Effector memory CD8-positive, alpha-beta T cell (primary cell): ENCODE measurements around the gene SEMA4D.
A peak's percentile ranks its signal among the peaks of the same experiment; 100 is the strongest.

Experiments used
- ATAC-seq: fragments of 150-1000 bp; cut with Tn5 transposase; replicated peaks from 2 replicates; pipeline ENCODE4 v1.10.0; 2021; ENCODE audit warnings: mild to moderate bottlenecking, moderate library complexity
- DNase-seq, 3 experiments: peaks; one replicate each; pipeline ENCODE4 v3.0.0; 2021
- H3K27ac Mint-ChIP-seq, 2 donors: one replicate each; pipeline ENCODE4 v1.8.0; 2022; ENCODE audit warnings: mild to moderate bottlenecking in 2 of 2, mixed read lengths in 2 of 2, moderate library complexity in 2 of 2
- H3K27me3 Mint-ChIP-seq, 2 donors: one replicate each; pipeline ENCODE4 v1.8.0; 2022; ENCODE audit warnings: mixed read lengths in 2 of 2
- H3K36me3 Mint-ChIP-seq: one replicate; pipeline ENCODE4 v1.8.0; 2022; ENCODE audit warnings: mild to moderate bottlenecking, moderate library complexity, mixed read lengths; ENCODE audit not compliant: insufficient read depth
- H3K4me1 Mint-ChIP-seq, 2 donors: one replicate each; pipeline ENCODE4 v1.8.0; 2022; ENCODE audit warnings: low read depth in 2 of 2, mixed read lengths in 2 of 2
- H3K4me3 Mint-ChIP-seq, 2 donors: one replicate each; pipeline ENCODE4 v1.8.0; 2022; ENCODE audit warnings: mild to moderate bottlenecking in 2 of 2, mixed read lengths in 2 of 2, moderate library complexity in 2 of 2
- H3K9me3 Mint-ChIP-seq, 2 donors: one replicate each; pipeline ENCODE4 v1.8.0; 2022; ENCODE audit warnings: mixed read lengths in 2 of 2

Gene SEMA4D

GRCh38 chr9:89508951-89509615 lies 11.2 kb upstream of the SEMA4D start:
- Mint-ChIP-seq H3K36me3 (peaks cover 3% of the 10 kb centered on the region), H3K4me1 (peaks cover 43 to 51% of the 10 kb centered on the region in 2 donors), H3K9me3 (no peaks in the 10 kb centered on the region), H3K27ac (no peak overlapping the region), H3K27me3 (no peaks in the 10 kb centered on the region), H3K4me3 (no peak overlapping the region)
- no peak for ATAC-seq
- DNase-seq = no peak

GRCh38 chr9:89505911-89506310 lies 8.0 kb upstream of the SEMA4D start:
- Mint-ChIP-seq H3K36me3 (peaks cover 10% of the 10 kb centered on the region), H3K4me3 (no peak overlapping the region), H3K4me1 (peaks cover 56 to 67% of the 10 kb centered on the region in 2 donors), H3K27ac (peak overlapping the region in 1 of 2 donors; percentile 87), H3K27me3 (no peaks in the 10 kb centered on the region), H3K9me3 (no peaks in the 10 kb centered on the region)
- no peak for ATAC-seq
- no peak for DNase-seq

GRCh38 chr9:89505048-89505447 lies 7.1 kb upstream of the SEMA4D start:
- no peak for DNase-seq
- Mint-ChIP-seq H3K27ac (peak overlapping the region in 1 of 2 donors; percentile 38), H3K4me1 (peaks cover 55 to 66% of the 10 kb centered on the region in 2 donors), H3K27me3 (no peaks in the 10 kb centered on the region), H3K36me3 (peaks cover 10% of the 10 kb centered on the region), H3K9me3 (no peaks in the 10 kb centered on the region), H3K4me3 (no peak overlapping the region)
- ATAC-seq = no peak

- ATAC-seq = no peak
- H3K4me1 Mint-ChIP-seq = peaks cover 65 to 67% of the 10 kb centered on the region in 2 donors
Observed at GRCh38 chr9:89502671-89503070, 4.8 kb upstream of the SEMA4D start.

GRCh38 chr9:89502038-89502601 lies 4.2 kb upstream of the SEMA4D start:
- no peaks in the 10 kb centered on the region for H3K27me3 Mint-ChIP-seq
- H3K4me3 Mint-ChIP-seq = peak overlapping the region; percentile 64 to 73
- ATAC-seq (peak; percentile 77), DNase-seq (peak; percentile 69 to 72 (median 71))
- H3K4me1 Mint-ChIP-seq = peaks cover 60 to 62% of the 10 kb centered on the region in 2 donors
- peaks cover 25% of the 10 kb centered on the region for H3K36me3 Mint-ChIP-seq
- H3K27ac Mint-ChIP-seq = peak overlapping the region; percentile 81 to 90
- no peaks in the 10 kb centered on the region for H3K9me3 Mint-ChIP-seq

More at GRCh38 chr9:89502671-89503070, 4.8 kb upstream of the SEMA4D start:
- no peaks in the 10 kb centered on the region for H3K9me3 Mint-ChIP-seq
- no peak for DNase-seq
- no peaks in the 10 kb centered on the region for H3K27me3 Mint-ChIP-seq
- H3K36me3 Mint-ChIP-seq = peaks cover 23% of the 10 kb centered on the region
- H3K4me3 Mint-ChIP-seq = peak overlapping the region; percentile 64 to 73
- H3K27ac Mint-ChIP-seq = peak overlapping the region; percentile 81 to 90

- no peak for ATAC-seq
- H3K9me3 Mint-ChIP-seq = no peaks in the 10 kb centered on the region
- no peaks in the 10 kb centered on the region for H3K27me3 Mint-ChIP-seq
- peak overlapping the region; percentile 81 to 90 for H3K27ac Mint-ChIP-seq
- peaks cover 64% of the 10 kb centered on the region in 2 donors for H3K4me1 Mint-ChIP-seq
- peak overlapping the region; percentile 64 to 73 for H3K4me3 Mint-ChIP-seq
- no peak for DNase-seq
- peaks cover 29% of the 10 kb centered on the region for H3K36me3 Mint-ChIP-seq
Observed at GRCh38 chr9:89501311-89501898, 3.5 kb upstream of the SEMA4D start.

GRCh38 chr9:89500008-89500407 lies 2.1 kb upstream of the SEMA4D start:
- H3K9me3 Mint-ChIP-seq = no peaks in the 10 kb centered on the region
- DNase-seq = no peak
- H3K36me3 Mint-ChIP-seq = peaks cover 27% of the 10 kb centered on the region
- no peak for ATAC-seq
- peak overlapping the region; percentile 92 to 93 for H3K4me3 Mint-ChIP-seq
- H3K27ac Mint-ChIP-seq = peak overlapping the region; percentile 93 to 95
- peaks cover 75% of the 10 kb centered on the region in 2 donors for H3K4me1 Mint-ChIP-seq
- no peaks in the 10 kb centered on the region for H3K27me3 Mint-ChIP-seq

GRCh38 chr9:89498852-89499480 lies 1.1 kb upstream of the SEMA4D start:
- DNase-seq (peak; percentile 44 to 51 (median 49)), ATAC-seq (peak; percentile 25)
- Mint-ChIP-seq H3K27me3 (no peaks in the 10 kb centered on the region), H3K36me3 (peaks cover 27% of the 10 kb centered on the region), H3K27ac (peak overlapping the region; percentile 93 to 95), H3K4me1 (peaks cover 85% of the 10 kb centered on the region in 2 donors), H3K4me3 (peak overlapping the region; percentile 92 to 93), H3K9me3 (no peaks in the 10 kb centered on the region)

GRCh38 chr9:89497257-89497963 lies 503 bp downstream of the SEMA4D start:
- peak overlapping the region; percentile 93 to 95 for H3K27ac Mint-ChIP-seq
- peaks cover 85 to 87% of the 10 kb centered on the region in 2 donors for H3K4me1 Mint-ChIP-seq
- ATAC-seq = peak; percentile 51
- H3K4me3 Mint-ChIP-seq = peak overlapping the region; percentile 89 to 91
- H3K27me3 Mint-ChIP-seq = no peaks in the 10 kb centered on the region
- no peaks in the 10 kb centered on the region for H3K9me3 Mint-ChIP-seq
- peaks cover 27% of the 10 kb centered on the region for H3K36me3 Mint-ChIP-seq
- DNase-seq = peak; percentile 41 to 44 (median 44)

- H3K27me3 Mint-ChIP-seq = no peaks in the 10 kb centered on the region
- peak overlapping the region; percentile 89 to 91 for H3K4me3 Mint-ChIP-seq
- H3K36me3 Mint-ChIP-seq = peaks cover 22% of the 10 kb centered on the region
- H3K27ac Mint-ChIP-seq = peak overlapping the region; percentile 76 to 91
- DNase-seq (no peak), ATAC-seq (peak; percentile 10)
- H3K4me1 Mint-ChIP-seq = peaks cover 87% of the 10 kb centered on the region in 2 donors
- H3K9me3 Mint-ChIP-seq = no peaks in the 10 kb centered on the region
Observed at GRCh38 chr9:89496645-89497256, 1.2 kb downstream of the SEMA4D start.

- no peak for DNase-seq
- ATAC-seq = no peak
Observed at GRCh38 chr9:89495824-89496560, 1.9 kb downstream of the SEMA4D start.

GRCh38 chr9:89494199-89494598 lies 3.7 kb downstream of the SEMA4D start:
- H3K36me3 Mint-ChIP-seq = peaks cover 30% of the 10 kb centered on the region
- H3K27me3 Mint-ChIP-seq = no peaks in the 10 kb centered on the region
- DNase-seq (no peak), ATAC-seq (no peak)
- no peaks in the 10 kb centered on the region for H3K9me3 Mint-ChIP-seq
- peaks cover 86 to 88% of the 10 kb centered on the region in 2 donors for H3K4me1 Mint-ChIP-seq
- peak overlapping the region; percentile 35 to 91 for H3K27ac Mint-ChIP-seq
- H3K4me3 Mint-ChIP-seq = peak overlapping the region; percentile 89 to 91

More at GRCh38 chr9:89495824-89496560, 1.9 kb downstream of the SEMA4D start:
- Mint-ChIP-seq H3K27me3 (no peaks in the 10 kb centered on the region), H3K9me3 (no peaks in the 10 kb centered on the region), H3K36me3 (peaks cover 22% of the 10 kb centered on the region), H3K27ac (peak overlapping the region; percentile 76 to 91), H3K4me1 (peaks cover 86% of the 10 kb centered on the region in 2 donors), H3K4me3 (peak overlapping the region; percentile 89 to 91)
